Activated CD8-positive, alpha-beta T cell treated with anti-CD3 and anti-CD28 coated beads for 36 hours (primary cell): ENCODE data around the gene PM20D1. TPM values are rescaled to one million over a fixed set of nuclear protein-coding genes. Genes with fewer than 3 reads are reported as not detected.
A peak's percentile ranks its signal among the peaks of the same experiment; 100 is the strongest.

ENCODE experiments used
- ATAC-seq: fragments of 200-7000 bp; cut with Tn5 transposase; one replicate; pipeline ENCODE4 v1.10.0; 2021; ENCODE audit warnings: mild to moderate bottlenecking, moderate library complexity
- CTCF ChIA-PET: fragments of 350-600 bp; sonication (Branson Sonifier 250); formaldehyde crosslinking; loops from one replicate; lab custom pipeline; 2021; ENCODE audit warnings: antibody characterized with exemption; lab: Charles Lee
- POLR2A ChIA-PET: fragments of 350-600 bp; sonication (Branson Sonifier 250); formaldehyde crosslinking; loops from one replicate; lab custom pipeline; 2021; ENCODE audit warnings: antibody characterized with exemption; lab: Charles Lee
- DNase-seq: peaks from one replicate; pipeline ENCODE4 v3.0.0-alpha.2; 2020
- H3K27ac Mint-ChIP-seq: one replicate; pipeline ENCODE4 v1.8.0; 2021; ENCODE audit warnings: mild to moderate bottlenecking, mixed read lengths
- H3K27me3 Mint-ChIP-seq: one replicate; pipeline ENCODE4 v1.8.0; 2021; ENCODE audit warnings: mixed read lengths
- H3K36me3 Mint-ChIP-seq: one replicate; pipeline ENCODE4 v1.8.0; 2021; ENCODE audit warnings: low read depth, mixed read lengths
- H3K4me1 Mint-ChIP-seq: one replicate; pipeline ENCODE4 v1.8.0; 2021; ENCODE audit warnings: low read depth, mixed read lengths
- H3K4me3 Mint-ChIP-seq: one replicate; pipeline ENCODE4 v1.8.0; 2021; ENCODE audit warnings: mild to moderate bottlenecking, moderate library complexity, mixed read lengths
- H3K9me3 Mint-ChIP-seq: one replicate; pipeline ENCODE4 v1.8.0; 2021; ENCODE audit warnings: mixed read lengths
- CTCF ChIP-seq: fragments of 200-600 bp; IDR thresholded peaks from one replicate; pipeline ENCODE4 v1.8.0; 2022; ENCODE audit warnings: antibody characterized with exemption, mild to moderate bottlenecking
- intact Hi-C: fragments of 100-400 bp; cut with micrococcal nuclease; formaldehyde crosslinking; loops from one replicate; pipeline ENCODE4 v1.10.0; 2022
- total RNA-seq, 2 experiments: library from RNA; stranded (reverse); gene quantifications; one replicate each; pipeline ENCODE4 v1.2.3, GENCODE V29; 2021

Gene PM20D1
- total RNA-seq, 2 experiments from 2014 or later, result 0.22 to 0.29 TPM

GRCh38 chr1:205782627-205783432 is 67.1 kb downstream of the PM20D1 start:
- ATAC-seq, result peak; percentile 94
- no peaks in the 10 kb centered on the region for H3K27me3 Mint-ChIP-seq
- ChIA-PET CTCF (interaction anchor here (0.6 to 3.7 kb wide), 10 partner anchors 9 to 310 kb away, joined by 3 to 30 read pairs (median 4); no protein-coding TSS in a partner anchor), POLR2A (interaction anchor here (0.6 to 1.4 kb wide), 2 partner anchors 17 to 34 kb away, joined by 3 to 4 read pairs; no protein-coding TSS in a partner anchor)
- H3K36me3 Mint-ChIP-seq, result no peaks in the 10 kb centered on the region
- intact Hi-C loops, result no loop called here
- no peaks in the 10 kb centered on the region for H3K9me3 Mint-ChIP-seq
- H3K27ac Mint-ChIP-seq, result no peak overlapping the region
- peaks cover 7% of the 10 kb centered on the region for H3K4me1 Mint-ChIP-seq
- peak; percentile 24 for DNase-seq
- H3K4me3 Mint-ChIP-seq, result no peak overlapping the region
- TF ChIP-seq CTCF, result no peak

DNA sequence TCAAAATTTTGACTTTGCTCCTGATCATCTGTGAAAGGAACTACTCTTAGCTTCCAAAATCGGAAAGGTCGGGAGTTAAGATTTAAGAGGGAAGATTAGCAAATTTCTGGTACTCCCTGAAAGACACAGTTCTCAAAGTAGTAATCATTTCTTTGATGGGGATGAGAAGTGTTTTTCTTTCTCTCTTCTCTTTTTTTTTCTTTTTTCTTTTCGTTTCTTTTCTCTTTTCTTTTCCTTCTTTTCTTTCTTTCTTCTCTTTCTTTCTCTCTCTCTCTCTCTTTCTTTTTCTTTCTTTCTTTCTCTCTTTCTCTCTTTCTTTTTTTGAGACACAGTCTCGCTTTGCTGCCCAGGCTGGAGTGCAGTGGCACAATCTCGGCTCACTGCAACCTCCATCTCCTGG is 69.6 kb downstream of the PM20D1 start:
- Mint-ChIP-seq H3K4me3 (no peak overlapping the region), H3K27ac (no peak overlapping the region), H3K36me3 (no peaks in the 10 kb centered on the region), H3K27me3 (no peaks in the 10 kb centered on the region), H3K4me1 (peaks cover 19% of the 10 kb centered on the region), H3K9me3 (no peaks in the 10 kb centered on the region)
- no peak for ATAC-seq
- POLR2A ChIA-PET, result interaction anchor here (0.7 to 1.0 kb wide), 2 partner anchors 31 to 1108 kb away, joined by 3 to 4 read pairs; no protein-coding TSS in a partner anchor
- DNase-seq, result no peak
- intact Hi-C loops, result no loop called here
- CTCF ChIA-PET, result interaction anchor here (1.8 to 3.7 kb wide), 2 partner anchors 11 to 121 kb away, joined by 6 to 30 read pairs; no protein-coding TSS in a partner anchor
- TF ChIP-seq CTCF, result peak; percentile 24

Other genes with a start within 250 kb of the PM20D1 start
- gene ELK4, start 218.1 kb downstream of the PM20D1 start, total RNA-seq, result 10 to 100 TPM; 61.5 to 62.1 TPM
- gene SLC45A3, start 169.6 kb downstream of the PM20D1 start, total RNA-seq, result under 1 TPM; 0.38 to 0.65 TPM
- gene NUCKS1, start 100.0 kb downstream of the PM20D1 start, total RNA-seq, result 100 to 1,000 TPM; 145 to 177 TPM
- gene RAB29, start 74.7 kb downstream of the PM20D1 start, total RNA-seq, result 10 to 100 TPM; 20.1 to 22.5 TPM
- gene SLC41A1, start 36.9 kb downstream of the PM20D1 start, total RNA-seq, result 10 to 100 TPM; 33.6 to 35.3 TPM
- not detected for gene SLC26A9, start 93.3 kb upstream of the PM20D1 start, total RNA-seq
- not detected for gene RAB7B, start 153.3 kb upstream of the PM20D1 start, total RNA-seq
- not detected for gene CTSE, start 173.8 kb upstream of the PM20D1 start, total RNA-seq
- not detected for gene RHEX, start 203.0 kb upstream of the PM20D1 start, total RNA-seq